OCI-LY3 (cell line): ENCODE results near the gene CHST8.

Source experiments
- H2AFZ ChIP-seq: fragments of 200-600, 300-600 bp; shearing (Covaris generic); 2 replicates; pipeline ENCODE4 v1.6.0; 2014; ENCODE audit warnings: antibody characterized with exemption, low read depth, low read length
- H3K27ac ChIP-seq: fragments of 200-600, 300-600 bp; sonication (generic); 2 replicates; pipeline ENCODE4 v1.5.1; 2014; ENCODE audit warnings: mild to moderate bottlenecking, low read length, moderate library complexity, mixed read lengths
- H3K27me3 ChIP-seq: fragments of 200-600, 300-600 bp; sonication (generic); 2 replicates; pipeline ENCODE4 v1.6.1; 2014; ENCODE audit warnings: low read depth, low read length, mixed read lengths
- H3K36me3 ChIP-seq: fragments of 200-600, 300-600 bp; sonication (generic); replicated peaks from 2 replicates; pipeline ENCODE3; 2014; ENCODE audit warnings: low read depth, low read length, mixed read lengths
- H3K4me1 ChIP-seq: fragments of 300-600, 200-600 bp; sonication (generic); 2 replicates; pipeline ENCODE4 v1.6.1; 2014; ENCODE audit warnings: low read length, mixed read lengths
- H3K4me2 ChIP-seq: fragments of 200-600, 300-600 bp; sonication (generic); 2 replicates; pipeline ENCODE4 v1.6.1; 2014; ENCODE audit warnings: low read length, mixed read lengths
- H3K4me3 ChIP-seq: fragments of 300-600, 200-600 bp; sonication (generic); 2 replicates; pipeline ENCODE4 v1.5.1; 2014; ENCODE audit warnings: antibody characterized with exemption, mild to moderate bottlenecking, low read length, moderate library complexity
- H3K79me2 ChIP-seq: fragments of 300-600, 200-600 bp; shearing (Covaris generic); 2 replicates; pipeline ENCODE4 v1.6.1; 2014; ENCODE audit warnings: mild to moderate bottlenecking, low read length, mixed read lengths
- H3K9ac ChIP-seq: fragments of 300-600, 200-600 bp; shearing (Covaris generic); 2 replicates; pipeline ENCODE4 v1.6.0; 2014; ENCODE audit warnings: mild to moderate bottlenecking, low read length, moderate library complexity
- H3K9me3 ChIP-seq: fragments of 200-600, 300-600 bp; shearing (Covaris generic); 2 replicates; pipeline ENCODE4 v1.6.1; 2014; ENCODE audit warnings: low read length, mixed read lengths; ENCODE audit not compliant: insufficient read depth
- H4K20me1 ChIP-seq: fragments of 200-600, 300-600 bp; sonication (generic); 2 replicates; pipeline ENCODE4 v1.6.1; 2016; ENCODE audit warnings: low read length, mixed read lengths; ENCODE audit not compliant: insufficient read depth
- CTCF ChIP-seq: fragments of 200-600, 300-600 bp; sonication (generic); IDR thresholded peaks from 2 replicates; pipeline ENCODE4 v1.5.1; 2014; ENCODE audit warnings: antibody characterized with exemption, low read length, low read depth
- EZH2phosphoT487 ChIP-seq: fragments of 200-600 bp; shearing (Covaris generic); IDR thresholded peaks from 2 replicates; pipeline ENCODE4 v1.6.1; 2018; ENCODE audit warnings: antibody characterized with exemption, mixed run types, low read depth

Gene CHST8

GRCh38 chr19:33641956-33642498 is 20.3 kb downstream of the CHST8 start:
- no peak overlapping the region for H3K4me2 ChIP-seq
- H3K9ac ChIP-seq = no peak overlapping the region
- H3K9me3 ChIP-seq = no peaks in the 10 kb centered on the region
- no peaks in the 10 kb centered on the region for H3K36me3 ChIP-seq
- no peak for TF ChIP-seq CTCF
- TF ChIP-seq EZH2phosphoT487 = no peak
- H3K79me2 ChIP-seq = no peaks in the 10 kb centered on the region
- no peaks in the 10 kb centered on the region for H4K20me1 ChIP-seq
- peaks cover 3% of the 10 kb centered on the region; the same call in 1 of the 2 replicates for H3K27me3 ChIP-seq
- H3K4me1 ChIP-seq = no peaks in the 10 kb centered on the region
- no peak overlapping the region for H3K27ac ChIP-seq
- H2AFZ ChIP-seq = no peak overlapping the region
- no peak overlapping the region for H3K4me3 ChIP-seq

GRCh38 chr19:33644284-33644836 is 22.6 kb downstream of the CHST8 start:
- no peak for TF ChIP-seq EZH2phosphoT487
- no peak for TF ChIP-seq CTCF
- H3K4me1 ChIP-seq = no peaks in the 10 kb centered on the region

GRCh38 chr19:33646306-33646705 is 24.6 kb downstream of the CHST8 start:
- no peaks in the 10 kb centered on the region for H3K79me2 ChIP-seq
- H2AFZ ChIP-seq = no peak overlapping the region
- H4K20me1 ChIP-seq = no peaks in the 10 kb centered on the region
- no peaks in the 10 kb centered on the region for H3K9me3 ChIP-seq
- H3K4me3 ChIP-seq = no peak overlapping the region
- H3K36me3 ChIP-seq = no peaks in the 10 kb centered on the region
- H3K4me1 ChIP-seq = no peaks in the 10 kb centered on the region
- H3K9ac ChIP-seq = no peak overlapping the region
- H3K4me2 ChIP-seq = no peak overlapping the region
- H3K27ac ChIP-seq = no peak overlapping the region
- H3K27me3 ChIP-seq = no peaks in the 10 kb centered on the region
- TF ChIP-seq CTCF = no peak
- no peak for TF ChIP-seq EZH2phosphoT487

More at GRCh38 chr19:33644284-33644836, 22.6 kb downstream of the CHST8 start:
- Histone ChIP-seq H2AFZ (no peak overlapping the region), H3K27ac (no peak overlapping the region), H3K4me2 (no peak overlapping the region), H3K79me2 (no peaks in the 10 kb centered on the region), H3K9me3 (no peaks in the 10 kb centered on the region), H3K27me3 (no peaks in the 10 kb centered on the region), H3K36me3 (no peaks in the 10 kb centered on the region), H3K4me3 (no peak overlapping the region), H3K9ac (no peak overlapping the region), H4K20me1 (no peaks in the 10 kb centered on the region)

- Histone ChIP-seq H3K36me3 (no peaks in the 10 kb centered on the region), H2AFZ (no peak overlapping the region), H3K4me2 (no peak overlapping the region), H3K9ac (no peak overlapping the region), H3K9me3 (no peaks in the 10 kb centered on the region), H3K4me1 (no peaks in the 10 kb centered on the region), H3K4me3 (no peak overlapping the region), H3K27me3 (no peaks in the 10 kb centered on the region), H3K27ac (no peak overlapping the region), H3K79me2 (no peaks in the 10 kb centered on the region), H4K20me1 (no peaks in the 10 kb centered on the region)
- no peak for TF ChIP-seq EZH2phosphoT487
- no peak for TF ChIP-seq CTCF
These were observed 25.4 kb downstream of the CHST8 start for GRCh38 chr19:33647146-33647545.
